Occipital lobe (tissue), 2 donors: ENCODE measurements around the gene SPOCK2. TPM values are rescaled to one million over a fixed set of nuclear protein-coding genes. Genes with fewer than 3 reads are reported as not detected.
"Not testable (repeated sequence)": the region's sequence is repeated elsewhere in the genome, so short reads cannot be mapped to it uniquely, and the experiment has no call there.

Experiments
- DNase-seq: peaks from one replicate; lab custom pipeline; 2025; lab: John Stamatoyannopoulos, UW
- total RNA-seq: library from RNA; depleted of rRNA; stranded (reverse); fragments of >200 nt; gene quantifications from one replicate; pipeline ENCODE4 v1.2.3, GENCODE V29; 2014

SPOCK2 gene
- total RNA-seq, 1 donor from 2014 or later, result 25.1 TPM

DNA sequence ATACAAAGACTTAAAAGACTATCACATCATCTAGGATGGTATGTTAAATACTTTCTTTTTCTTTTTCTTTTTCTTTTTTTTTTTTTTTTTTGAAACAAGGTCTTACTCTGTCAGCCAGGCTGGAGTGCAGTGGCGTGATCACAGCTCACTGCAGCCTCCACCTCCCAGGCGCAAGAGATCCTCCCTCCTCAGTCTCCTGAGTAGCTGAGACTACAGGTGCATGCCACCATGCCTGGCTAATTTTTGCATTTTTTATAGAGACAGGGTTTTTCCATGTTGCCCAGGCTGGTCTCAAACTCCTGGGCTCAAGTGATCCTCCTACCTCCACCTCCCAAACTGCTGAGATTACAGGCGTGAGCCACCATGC lies 19.6 kb upstream of the SPOCK2 start:
- not testable (repeated sequence) for DNase-seq

DNA sequence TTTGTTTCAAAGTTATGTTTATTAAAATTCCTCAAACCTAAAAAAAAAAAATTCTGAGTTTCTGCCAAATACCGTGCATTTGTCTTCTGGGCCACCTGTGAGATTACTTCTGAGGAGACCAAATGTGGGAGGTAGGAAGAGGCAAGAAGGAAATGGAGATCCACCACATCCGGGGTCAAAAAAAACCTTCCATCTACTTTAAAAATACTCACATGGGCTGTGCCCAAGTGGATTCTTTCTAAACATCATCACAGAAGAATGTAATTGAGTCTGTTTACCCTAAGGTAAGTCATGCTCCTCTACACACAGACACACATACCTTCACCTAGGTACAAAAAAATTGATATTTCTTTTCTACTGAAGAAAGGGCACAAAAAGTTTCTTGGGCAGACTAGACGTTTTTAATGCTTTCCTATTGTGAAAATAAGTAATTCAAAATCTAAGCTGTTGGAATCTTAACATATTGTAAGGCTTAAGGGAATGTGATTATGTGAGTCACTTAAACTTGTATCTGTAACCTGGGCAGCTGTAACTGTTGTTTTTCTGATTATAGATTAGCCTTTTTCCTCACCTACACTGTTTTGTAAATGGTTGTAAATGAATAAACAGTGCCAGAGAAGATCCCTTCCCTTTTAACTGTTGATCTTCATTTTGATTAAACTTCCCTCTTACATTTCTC lies 19.1 kb upstream of the SPOCK2 start:
- no peak for DNase-seq

DNA sequence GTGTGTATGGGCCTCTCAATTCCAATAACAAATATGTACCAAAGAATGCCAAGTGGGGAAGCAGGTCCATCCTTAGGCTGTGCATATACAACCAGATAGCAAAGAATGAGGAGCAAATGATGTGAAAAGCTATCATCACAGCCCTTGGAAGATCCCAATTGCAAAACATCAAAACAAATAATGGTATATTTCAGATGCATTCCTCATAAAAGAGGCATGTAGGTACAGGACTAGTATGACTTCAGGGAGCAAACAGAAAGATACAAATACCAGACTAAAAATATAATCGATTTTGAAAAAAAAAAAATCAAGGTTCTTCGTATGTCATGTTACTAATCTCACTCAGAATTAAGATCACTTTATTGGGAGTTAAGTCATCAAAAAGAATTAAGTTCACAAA lies 18.5 kb upstream of the SPOCK2 start:
- DNase-seq, result no peak

DNA sequence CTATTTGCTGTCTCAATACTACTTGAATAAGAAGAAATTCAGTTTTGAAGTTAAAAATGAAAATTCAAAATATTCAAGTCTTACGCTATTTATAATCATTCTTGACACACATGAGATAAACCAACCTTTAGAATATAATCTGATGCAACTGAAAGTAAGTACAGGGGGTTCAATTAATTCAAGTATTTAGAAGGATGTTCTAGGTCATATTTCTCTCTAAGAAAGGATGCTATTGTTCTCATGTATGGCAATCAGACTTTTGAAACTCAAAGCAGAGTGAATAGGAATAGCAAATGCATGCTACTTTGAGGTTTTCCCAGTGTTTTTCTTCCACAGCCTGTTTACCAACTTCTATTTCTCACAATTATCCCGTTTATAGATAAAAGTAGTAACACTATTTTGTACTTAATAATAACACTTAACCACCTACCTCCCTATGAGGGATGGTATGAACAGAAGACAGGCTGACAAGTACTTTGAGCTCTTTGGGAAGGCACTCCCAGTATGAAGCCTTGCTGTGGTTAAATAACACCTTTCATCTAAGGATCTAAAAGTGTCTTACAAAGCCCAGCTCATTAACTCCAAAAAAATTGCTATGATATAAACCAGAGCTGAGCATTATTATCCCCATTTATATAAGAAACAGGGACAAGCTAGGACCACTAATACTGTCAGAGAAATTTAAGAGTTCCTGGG lies 18.0 kb upstream of the SPOCK2 start:
- DNase-seq, result no peak

DNA sequence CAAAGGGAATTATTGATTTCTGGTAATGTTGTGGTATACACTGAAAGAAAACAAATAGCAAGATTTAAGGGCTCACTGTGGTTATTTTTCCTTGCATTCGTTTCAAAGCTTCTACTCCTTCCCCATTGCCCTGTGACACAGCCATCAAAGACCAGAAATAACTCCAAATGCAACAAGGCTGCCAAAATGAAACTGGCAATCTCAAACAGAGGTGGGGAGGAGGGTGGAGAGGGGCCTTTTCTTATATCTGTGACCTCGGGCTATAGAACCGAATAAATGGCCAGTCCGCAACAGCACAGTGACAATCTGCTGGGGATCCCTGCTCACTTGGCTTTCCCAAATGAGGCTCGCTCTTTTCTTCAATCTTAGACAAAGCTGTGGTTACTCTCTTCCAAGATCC lies 17.4 kb upstream of the SPOCK2 start:
- no peak for DNase-seq

DNA sequence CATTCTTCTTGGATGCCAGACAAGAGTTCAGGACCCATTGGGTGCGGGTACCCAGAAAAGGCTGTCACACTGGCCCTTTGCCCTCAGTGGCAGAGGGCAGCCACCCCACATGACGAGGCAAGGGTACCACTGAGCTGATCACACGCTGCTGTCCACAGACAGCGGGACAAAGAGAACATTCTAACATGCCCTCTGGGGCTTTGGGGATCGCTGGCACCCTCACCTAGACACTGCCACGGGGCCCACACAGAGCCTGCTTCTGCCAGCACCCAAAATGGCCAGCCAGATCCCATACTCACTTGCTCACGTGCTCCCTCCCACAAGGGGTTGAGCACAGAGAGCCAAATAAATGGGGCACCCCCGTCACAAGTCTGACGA lies 16.7 kb upstream of the SPOCK2 start:
- DNase-seq, result no peak

DNA sequence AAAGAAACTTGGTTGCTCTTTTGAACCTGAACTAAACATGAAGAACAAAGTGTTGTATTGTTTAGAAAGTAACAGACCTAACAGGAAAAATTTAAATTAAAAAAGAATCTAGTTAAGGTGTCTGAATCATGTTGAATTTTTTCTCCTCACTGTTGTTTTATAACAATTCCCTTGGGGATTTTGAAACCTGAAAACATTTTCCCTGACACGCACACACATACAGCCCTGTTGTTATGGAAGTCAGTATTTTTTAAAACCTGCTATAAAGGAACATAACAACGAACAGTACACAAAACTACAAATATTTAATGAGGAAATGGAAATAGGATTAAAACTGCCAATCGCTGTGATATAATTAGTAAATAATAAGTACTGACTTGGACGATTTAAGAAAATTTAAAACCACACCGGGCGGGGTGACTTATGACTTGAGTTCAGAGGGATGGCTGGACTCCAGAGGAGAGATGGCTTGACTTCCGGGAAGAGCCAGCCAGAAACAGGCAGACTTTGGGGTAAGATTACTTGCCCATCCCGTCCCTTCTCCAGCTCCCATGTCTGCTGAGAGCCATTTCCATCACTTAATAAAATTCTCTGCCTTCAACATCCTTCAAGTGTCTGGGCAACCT lies 16.2 kb upstream of the SPOCK2 start:
- no peak for DNase-seq

DNA sequence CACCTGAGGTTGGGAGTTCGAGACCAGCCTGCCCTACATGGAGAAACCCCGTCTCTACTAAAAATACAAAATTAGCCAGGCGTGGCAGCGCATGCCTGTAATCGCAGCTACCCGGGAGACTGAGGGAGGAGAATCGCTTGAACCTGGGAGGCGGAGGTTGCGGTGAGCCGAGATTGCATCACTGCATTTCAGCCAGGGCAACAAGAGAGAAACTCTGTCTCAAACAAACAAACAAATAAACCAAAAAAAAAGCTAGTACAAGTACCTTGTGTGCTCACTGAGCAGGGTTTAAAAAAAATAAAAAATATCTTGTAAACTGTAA lies 11.2 kb upstream of the SPOCK2 start:
- DNase-seq, result no peak

DNA sequence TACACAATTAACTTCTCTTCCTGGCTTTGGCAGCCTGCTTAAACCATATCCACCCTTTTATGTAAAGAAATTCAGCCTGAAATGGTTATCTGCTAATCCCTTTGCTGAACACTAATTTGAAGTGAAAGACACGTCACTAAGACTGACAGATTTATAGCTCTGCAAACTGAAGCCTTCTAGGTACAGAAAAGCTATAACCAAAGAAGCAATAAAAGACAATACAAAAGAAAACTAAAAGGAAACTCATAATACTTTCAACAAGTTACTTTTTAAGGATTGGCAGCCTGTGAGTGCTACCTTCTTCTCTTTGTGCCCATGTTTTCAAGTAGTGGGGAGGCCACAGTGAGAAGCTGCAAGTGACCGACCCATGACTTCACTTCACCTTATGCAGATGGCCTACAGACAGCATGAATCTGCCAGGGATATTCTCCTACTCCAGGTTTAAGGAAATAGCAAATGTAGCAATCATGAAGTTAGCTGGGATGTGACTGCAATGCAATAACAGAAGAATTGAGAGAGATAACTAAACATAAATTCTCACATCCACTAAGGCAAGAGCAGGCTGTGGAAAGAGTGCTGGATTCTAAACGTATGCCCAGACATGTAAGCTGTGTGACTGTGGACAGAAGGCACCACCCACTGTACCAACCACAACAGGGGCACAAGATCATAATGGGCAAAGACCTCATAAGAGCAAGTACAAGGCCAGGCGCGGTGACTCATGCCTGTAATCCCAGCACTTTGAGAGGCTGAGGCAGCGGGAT lies 10.7 kb upstream of the SPOCK2 start:
- DNase-seq, result no peak

DNA sequence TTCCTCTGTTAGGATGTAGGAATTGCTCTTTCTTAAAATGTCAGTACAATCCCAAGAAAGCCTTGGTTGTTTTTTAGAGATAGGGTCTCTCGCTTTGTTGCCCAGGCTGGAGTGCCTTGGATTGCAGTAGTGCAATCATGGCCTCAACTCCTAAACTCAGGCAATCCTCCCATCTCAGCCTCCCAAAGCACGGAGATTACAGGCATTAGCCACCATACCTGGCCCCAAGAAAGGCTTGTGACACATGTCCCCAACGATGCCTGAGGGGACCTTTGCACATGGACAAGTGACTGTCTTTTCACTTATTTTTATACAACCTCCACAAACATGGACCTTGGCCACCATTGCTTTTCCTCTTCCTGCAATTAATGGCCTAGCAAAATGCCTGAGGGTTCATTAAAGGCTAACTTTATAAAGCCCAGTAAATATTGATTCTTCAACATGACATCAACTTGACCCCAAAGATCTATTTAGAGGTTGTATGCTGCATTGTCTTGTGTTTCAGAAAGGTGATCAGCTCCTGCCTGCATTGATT lies 10.0 kb upstream of the SPOCK2 start:
- no peak for DNase-seq

DNA sequence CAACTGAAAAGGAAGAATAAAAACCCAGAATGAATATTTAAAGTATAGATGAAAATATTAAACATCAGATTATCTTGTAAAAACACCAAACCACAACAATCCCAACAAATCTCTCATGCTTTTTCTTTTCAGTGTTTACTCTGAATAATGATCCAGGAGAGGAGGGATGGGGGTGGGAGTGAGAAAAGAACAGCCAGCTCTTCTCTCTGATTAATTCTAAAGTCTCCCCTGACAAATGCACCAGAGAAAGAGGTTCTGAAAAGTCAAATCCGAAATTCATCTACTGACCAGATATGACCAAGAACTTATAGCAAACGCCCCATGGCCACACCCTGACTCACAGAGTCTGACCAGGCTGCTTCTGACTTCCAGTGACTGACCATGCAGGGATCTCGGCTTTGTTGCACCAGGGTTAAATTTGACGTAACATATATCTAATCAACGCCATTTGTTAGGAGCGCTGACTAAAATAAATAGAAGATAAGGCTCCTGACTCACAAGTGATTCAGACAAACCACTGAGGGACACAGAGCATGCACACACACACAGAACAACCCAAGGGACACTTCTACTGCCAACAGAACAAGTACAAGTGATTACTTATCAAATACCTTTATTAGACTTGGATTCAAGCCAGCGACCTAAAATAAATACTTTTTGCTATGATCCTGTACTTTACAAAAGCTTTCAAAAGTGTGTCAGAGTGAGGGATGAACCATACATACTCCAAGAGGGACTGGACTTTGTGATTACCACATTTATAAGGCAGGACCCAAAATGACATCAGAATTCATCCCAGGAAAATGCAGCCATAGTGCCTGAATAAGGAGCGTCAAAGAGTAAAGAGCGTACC lies 9.3 kb upstream of the SPOCK2 start:
- no peak for DNase-seq

DNA sequence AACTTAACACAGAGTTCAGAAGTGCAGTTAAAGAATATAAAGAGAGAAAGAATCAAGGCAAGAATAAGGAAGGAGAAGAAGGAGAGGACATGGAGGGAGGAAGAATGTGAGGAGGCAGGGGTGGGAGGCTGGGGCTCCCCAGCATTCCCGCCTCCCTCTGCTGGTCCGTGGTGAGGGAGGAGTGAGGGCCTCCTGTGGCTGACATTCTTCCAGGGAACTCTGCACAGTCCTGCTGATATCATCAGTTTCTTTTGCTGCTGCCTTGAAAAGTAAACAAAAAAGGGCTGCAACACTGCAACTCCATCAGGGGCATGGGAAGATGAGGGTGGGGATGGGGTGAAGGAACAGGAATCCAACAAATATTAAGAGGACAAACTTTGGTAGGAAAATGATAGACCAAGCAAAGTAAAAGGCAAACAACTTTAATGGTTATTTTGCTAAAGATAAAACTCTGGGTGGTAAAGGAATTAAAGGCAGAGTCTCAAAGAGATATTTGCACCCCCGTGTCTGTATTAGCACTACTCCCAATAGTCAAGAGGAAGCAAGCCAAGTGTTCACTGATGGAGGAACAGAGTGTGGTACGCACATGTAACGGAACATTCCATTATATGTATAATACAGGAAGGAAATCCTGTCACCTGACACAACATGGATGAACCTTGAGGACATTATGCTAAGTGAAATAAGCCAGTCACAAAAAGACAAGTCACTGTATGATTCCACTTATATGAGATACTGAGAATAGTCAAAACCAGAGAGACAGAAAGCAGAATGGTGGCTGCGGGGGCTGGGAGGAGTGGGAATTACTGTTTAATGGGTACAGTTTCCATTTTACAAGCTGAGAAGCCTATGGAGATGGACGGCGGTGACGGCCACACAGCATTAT lies 8.0 kb upstream of the SPOCK2 start:
- DNase-seq, result no peak

DNA sequence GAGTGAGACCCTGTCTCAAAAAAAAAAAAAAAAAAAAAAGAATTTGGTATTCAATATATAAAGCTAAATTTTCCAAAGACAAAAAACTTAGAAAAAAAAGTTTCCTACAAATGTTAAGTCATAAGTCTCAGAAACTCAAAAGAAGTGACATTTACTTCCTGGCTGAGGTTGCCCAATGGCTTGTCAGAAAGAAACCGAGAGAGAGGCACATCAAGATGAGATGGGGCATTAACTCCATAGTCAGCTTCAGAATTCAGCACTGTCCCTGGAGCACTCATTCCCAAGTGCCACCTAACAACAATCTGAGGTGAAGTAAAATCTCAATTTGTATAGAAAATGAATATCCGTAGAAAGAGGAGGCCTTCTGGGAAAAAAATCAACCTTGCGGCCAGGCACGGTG lies 6.8 kb upstream of the SPOCK2 start:
- DNase-seq, result no peak

DNA sequence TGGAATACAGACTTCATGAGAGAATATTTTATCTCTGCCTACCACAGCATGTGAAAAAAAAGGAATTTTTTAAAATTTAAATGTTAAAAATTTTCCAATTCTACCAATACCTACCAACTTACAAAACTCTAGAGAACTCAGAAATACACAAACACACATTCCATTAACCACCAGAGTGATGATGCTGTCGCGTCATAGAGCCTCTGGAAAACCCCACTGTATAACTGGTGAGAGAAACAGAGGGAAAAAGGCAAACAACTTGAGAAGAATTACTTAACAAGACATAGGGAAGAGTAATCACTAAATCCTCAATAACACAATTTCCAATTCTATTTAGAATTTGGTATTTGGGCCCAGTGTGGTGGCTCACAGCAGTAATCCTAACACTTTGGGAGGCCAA lies 6.2 kb upstream of the SPOCK2 start:
- no peak for DNase-seq

DNA sequence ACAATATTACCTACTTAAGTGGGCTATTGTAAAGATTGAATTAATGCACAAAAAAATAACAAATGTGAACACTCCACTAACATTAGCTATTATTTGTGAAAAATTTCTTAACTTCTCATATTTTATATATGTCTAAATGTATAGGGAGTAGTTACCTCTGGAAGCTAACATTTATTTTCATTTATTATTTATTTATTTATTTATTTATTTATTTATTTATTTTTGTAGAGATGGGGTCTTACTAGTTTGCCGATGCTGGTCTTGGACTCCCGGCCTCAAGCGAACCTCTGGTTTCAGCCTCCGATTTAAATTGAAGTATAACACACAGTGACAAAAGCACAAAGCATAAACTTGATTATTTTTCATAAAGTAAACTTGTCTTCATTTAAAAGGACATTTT lies 5.1 kb upstream of the SPOCK2 start:
- DNase-seq, result no peak

DNA sequence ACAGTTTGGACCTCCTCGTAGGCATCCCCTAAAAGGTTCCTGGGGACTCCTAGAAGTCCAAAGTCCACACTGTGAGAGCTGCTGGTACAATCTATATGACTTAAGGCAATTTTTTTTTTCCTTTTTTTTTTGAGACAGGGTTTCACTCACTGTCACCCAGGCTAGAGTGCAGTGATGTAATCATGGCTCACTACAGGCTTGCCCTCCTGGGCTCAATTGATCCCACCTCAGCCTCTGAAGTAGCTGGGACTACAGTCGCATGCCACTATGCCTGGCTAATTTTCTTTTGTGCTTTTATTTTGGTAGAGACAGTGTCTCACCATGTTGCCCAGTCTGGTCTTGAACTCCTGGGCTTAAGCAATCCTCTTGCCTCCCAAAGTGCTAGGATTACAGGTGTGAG lies 4.6 kb upstream of the SPOCK2 start:
- DNase-seq, result no peak

DNA sequence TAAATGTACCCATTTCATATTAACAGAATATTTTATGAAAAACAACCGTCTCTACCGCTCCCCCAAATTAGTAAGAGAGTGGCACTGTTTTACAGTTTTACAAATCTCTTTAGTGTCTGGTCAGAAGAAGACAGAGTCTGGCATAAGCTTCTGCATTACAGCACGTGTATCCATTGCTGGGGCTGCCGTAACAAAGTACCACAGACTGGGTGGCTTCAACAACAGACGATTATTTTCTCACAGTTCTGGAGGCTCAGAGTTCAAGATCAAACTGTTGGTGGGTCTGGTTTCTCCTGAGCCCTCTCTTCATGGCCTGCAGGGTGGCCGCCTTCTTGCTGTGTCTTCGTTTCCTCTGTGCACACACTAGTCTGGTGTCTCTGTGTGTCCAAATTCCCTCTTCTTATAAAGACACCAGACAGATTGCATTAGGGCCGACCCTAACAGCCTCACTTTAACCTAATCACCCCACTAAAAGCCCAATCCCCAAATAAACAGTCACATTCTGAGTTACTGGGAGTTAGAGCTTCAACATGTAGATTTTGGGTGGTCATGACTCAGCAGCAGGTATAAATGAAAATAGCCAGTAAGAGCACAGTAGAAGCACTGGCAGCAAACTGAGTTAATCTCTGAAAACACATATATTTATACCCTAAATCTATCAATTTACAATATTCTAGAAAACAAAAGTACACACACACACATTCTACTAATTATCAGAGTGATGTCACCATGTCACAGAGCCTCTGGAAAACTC lies 4.0 kb upstream of the SPOCK2 start:
- no peak for DNase-seq

DNA sequence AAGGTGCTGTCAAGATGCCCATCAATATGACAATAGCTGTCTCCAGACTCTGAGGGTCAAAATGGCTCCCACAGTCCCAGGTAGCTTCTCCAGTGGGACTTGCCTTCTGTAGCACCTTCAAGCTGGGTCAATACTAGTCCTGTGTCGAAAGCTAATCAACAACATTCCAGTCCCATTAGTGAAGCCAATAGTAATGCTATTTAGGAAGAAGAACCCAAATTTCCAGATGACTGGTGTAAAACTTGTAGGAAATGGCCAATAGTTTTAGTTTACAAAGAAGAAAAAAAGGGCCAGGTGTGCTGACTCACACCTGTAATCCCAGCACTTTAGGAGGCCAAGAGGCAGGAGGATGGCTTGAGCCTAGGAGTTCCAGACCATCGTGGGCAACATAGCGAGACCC lies 2.0 kb upstream of the SPOCK2 start:
- DNase-seq, result no peak

DNA sequence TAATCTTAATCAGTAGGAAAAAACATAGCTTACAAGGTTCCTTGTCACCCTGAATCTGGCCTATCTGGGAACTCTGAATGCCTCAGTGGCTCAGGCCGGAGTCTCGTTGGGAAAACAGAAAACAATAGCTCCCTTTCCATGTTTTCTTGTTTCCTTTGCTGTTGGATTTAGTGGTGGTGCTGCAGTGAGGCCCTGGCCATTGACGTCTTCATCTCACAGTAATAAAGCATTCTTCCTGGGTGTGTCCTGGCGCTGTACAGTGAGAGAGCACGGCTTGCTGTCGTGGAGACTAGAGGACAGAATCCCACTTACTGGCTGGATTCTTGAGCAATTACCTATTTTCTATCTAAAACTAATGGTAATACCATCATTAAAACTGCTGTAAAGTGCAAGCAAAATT lies 1.3 kb upstream of the SPOCK2 start:
- no peak for DNase-seq
